Adipocyte (in vitro differentiated cells): ENCODE measurements around the gene LRRC75B.
"Not testable (repeated sequence)": the region's sequence is repeated elsewhere in the genome, so short reads cannot be mapped to it uniquely, and the experiment has no call there.

Experiments used
- DNase-seq: peaks from one replicate; pipeline ENCODE4 v3.0.0-alpha.2; 2015; ENCODE audit warnings: low read depth
- H3K27me3 ChIP-seq: replicated peaks from 2 replicates; pipeline ENCODE4 v1.7.0; 2013; ENCODE audit warnings: mild to moderate bottlenecking, low read length, moderate library complexity; ENCODE audit not compliant: control insufficient read depth, insufficient read depth
- H3K36me3 ChIP-seq: 2 replicates; pipeline ENCODE4 v1.7.0; 2013; ENCODE audit warnings: low read length, mild to moderate bottlenecking, moderate library complexity; ENCODE audit not compliant: control insufficient read depth, insufficient read depth, severe bottlenecking
- H3K4me1 ChIP-seq: 2 replicates; pipeline ENCODE4 v1.7.0; 2013; ENCODE audit warnings: mild to moderate bottlenecking, low read length, moderate library complexity; ENCODE audit not compliant: control insufficient read depth, insufficient read depth
- H3K4me3 ChIP-seq: 2 replicates; pipeline ENCODE4 v1.7.0; 2013; ENCODE audit warnings: mild to moderate bottlenecking, low read length, moderate library complexity
- H3K9ac ChIP-seq: 2 replicates; pipeline ENCODE4 v1.7.0; 2013; ENCODE audit warnings: mild to moderate bottlenecking, low read length, moderate library complexity
- H3K9me3 ChIP-seq: 2 replicates; pipeline ENCODE4 v1.7.0; 2013; ENCODE audit warnings: mild to moderate bottlenecking, low read length, moderate library complexity; ENCODE audit not compliant: control insufficient read depth

Gene LRRC75B

DNA sequence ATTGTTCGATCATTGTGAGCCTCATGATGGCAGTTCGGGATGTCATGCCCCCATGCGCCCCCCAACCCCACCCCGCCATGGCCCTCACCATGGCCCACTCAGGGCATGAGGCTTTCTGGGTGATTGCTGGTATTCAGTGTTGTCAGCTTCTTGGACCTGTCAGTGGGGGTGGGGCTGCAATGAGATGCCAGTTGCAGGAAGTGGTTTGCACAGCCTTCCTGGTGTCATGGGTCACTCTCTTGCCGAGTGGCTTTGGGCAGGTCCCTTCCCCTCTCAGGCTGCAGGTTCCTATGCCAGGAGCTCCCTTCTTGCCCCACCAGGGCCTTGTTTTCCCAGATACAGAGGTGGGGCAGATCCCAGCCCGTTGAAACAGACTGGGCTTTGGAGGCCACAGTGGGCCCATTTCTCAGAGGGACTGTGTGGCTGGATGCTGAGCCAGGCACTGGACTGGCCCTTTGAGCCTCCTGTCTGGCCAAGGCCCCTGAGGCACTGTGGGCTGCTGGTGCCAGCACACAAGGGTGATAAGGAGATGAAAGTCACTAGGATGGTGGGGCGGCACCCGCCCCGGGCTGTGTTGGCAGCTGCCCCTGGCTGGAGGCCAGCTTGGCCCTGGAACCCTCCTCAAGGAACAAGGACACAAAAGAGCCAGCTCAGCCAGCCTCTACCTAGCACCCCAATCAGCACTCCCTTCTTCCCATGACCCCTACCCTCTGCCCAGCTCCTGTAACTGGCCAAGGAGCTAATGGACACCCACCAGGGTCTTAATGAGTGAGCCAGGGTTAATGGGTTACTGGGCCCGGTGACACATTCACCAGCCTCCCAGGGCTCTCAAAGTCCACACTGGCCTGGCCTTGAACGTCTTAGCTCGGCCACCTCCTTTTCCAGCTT, 8.6 kb upstream of the LRRC75B start:
- H3K4me3 ChIP-seq = no peak overlapping the region
- H3K9me3 ChIP-seq = no peaks in the 10 kb centered on the region
- H3K27me3 ChIP-seq = no peaks in the 10 kb centered on the region
- DNase-seq = no peak
- H3K9ac ChIP-seq = no peak overlapping the region
- H3K36me3 ChIP-seq = no peaks in the 10 kb centered on the region
- no peaks in the 10 kb centered on the region for H3K4me1 ChIP-seq

GRCh38 chr22:24599958-24600715, 7.3 kb upstream of the LRRC75B start:
- H3K4me3 ChIP-seq, DNase-seq, H3K36me3 ChIP-seq, H3K9ac ChIP-seq, H3K4me1 ChIP-seq, H3K27me3 ChIP-seq, H3K9me3 ChIP-seq: not testable (repeated sequence)

- DNase-seq = no peak
- Histone ChIP-seq H3K9me3 (no peaks in the 10 kb centered on the region), H3K4me1 (no peaks in the 10 kb centered on the region), H3K9ac (no peak overlapping the region), H3K27me3 (no peaks in the 10 kb centered on the region), H3K36me3 (no peaks in the 10 kb centered on the region), H3K4me3 (no peak overlapping the region)
Measured at GRCh38 chr22:24599514-24599913, 6.6 kb upstream of the LRRC75B start.

DNA sequence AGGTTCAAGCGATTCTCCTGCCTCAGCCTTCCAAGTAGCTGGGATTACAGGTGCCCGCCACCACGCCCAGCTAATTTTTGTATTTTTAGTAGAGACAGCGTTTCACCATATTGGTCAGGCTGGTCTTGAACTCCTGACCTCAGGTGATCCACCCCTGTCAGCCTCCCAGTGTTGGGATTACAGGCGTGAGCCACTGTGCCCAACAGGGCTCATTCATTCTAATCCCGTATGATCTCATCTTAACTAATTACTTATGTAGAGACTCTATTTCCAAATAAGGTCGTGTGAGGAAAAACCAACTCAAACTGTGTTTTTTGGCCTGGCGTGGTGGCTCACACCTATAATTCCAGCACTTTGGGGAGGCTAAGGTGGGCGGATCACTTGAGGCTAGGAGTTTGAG, 4.2 kb upstream of the LRRC75B start:
- not testable (repeated sequence) for H3K9ac ChIP-seq, H3K4me1 ChIP-seq, H3K4me3 ChIP-seq, H3K9me3 ChIP-seq, H3K36me3 ChIP-seq, DNase-seq, H3K27me3 ChIP-seq

GRCh38 chr22:24595863-24596262, 3.0 kb upstream of the LRRC75B start:
- no peaks in the 10 kb centered on the region for H3K27me3 ChIP-seq
- H3K4me3 ChIP-seq = no peak overlapping the region
- no peak for DNase-seq
- H3K9ac ChIP-seq = no peak overlapping the region
- no peaks in the 10 kb centered on the region for H3K9me3 ChIP-seq
- H3K36me3 ChIP-seq = no peaks in the 10 kb centered on the region
- peaks cover 3% of the 10 kb centered on the region for H3K4me1 ChIP-seq

DNA sequence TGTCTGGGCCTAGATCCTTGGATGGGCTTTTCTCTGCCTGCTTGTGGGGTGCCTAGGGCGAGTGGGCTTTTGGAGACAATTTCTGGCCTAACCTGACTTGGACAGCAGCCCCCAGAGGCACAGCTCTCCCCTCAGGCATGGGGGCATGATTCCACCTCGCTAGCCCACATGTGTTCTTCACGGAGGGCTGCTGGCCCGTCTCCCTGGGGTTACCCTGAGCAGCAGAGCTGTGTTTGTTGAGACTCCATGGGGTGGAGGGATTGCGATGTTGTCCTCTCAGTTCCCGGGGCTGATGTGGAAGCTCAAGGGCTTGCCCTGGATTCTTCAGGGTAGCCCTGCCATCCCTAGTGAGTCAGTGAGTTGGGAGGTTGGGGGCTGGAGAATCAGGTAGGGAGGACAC, 2.4 kb upstream of the LRRC75B start:
- Histone ChIP-seq H3K9me3 (no peaks in the 10 kb centered on the region), H3K27me3 (no peaks in the 10 kb centered on the region), H3K36me3 (no peaks in the 10 kb centered on the region), H3K9ac (no peak overlapping the region), H3K4me3 (no peak overlapping the region), H3K4me1 (peaks cover 3% of the 10 kb centered on the region)
- no peak for DNase-seq

DNA sequence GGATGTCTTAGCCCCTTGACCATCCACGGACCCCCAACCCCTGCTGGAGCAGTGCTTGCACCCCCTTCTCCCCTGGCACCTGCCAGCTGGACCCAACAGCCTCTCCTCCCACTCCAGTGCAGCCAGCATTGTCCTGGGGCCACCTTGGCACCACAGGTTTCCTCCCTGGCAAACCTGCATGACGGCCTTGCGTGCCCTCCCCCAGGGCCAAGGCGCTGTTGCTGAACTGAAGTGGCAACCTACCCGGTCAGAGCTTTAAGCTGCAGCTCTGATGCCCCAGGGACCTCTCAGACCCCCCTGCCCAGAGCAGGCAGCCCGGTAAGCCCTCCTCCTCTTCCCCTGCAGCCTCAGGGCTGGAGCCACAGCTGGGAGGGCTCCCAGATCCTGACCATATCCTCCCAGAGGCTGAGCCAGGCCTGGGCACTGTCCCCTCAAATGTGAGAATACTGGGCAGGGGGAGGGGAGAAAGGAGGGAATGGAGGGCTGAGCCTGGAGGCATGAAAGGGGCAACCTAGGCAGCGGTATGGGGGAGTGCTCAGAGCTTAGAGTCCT, 1.8 kb upstream of the LRRC75B start:
- Histone ChIP-seq H3K36me3 (no peaks in the 10 kb centered on the region), H3K4me1 (peaks cover 3% of the 10 kb centered on the region), H3K9ac (no peak overlapping the region), H3K4me3 (no peak overlapping the region), H3K9me3 (no peaks in the 10 kb centered on the region), H3K27me3 (no peaks in the 10 kb centered on the region)
- no peak for DNase-seq

GRCh38 chr22:24593836-24594568, 1.1 kb upstream of the LRRC75B start:
- H3K4me3 ChIP-seq = no peak overlapping the region
- peak overlapping the region; percentile 75 for H3K9ac ChIP-seq
- H3K4me1 ChIP-seq = peaks cover 3% of the 10 kb centered on the region
- H3K9me3 ChIP-seq = no peaks in the 10 kb centered on the region
- H3K27me3 ChIP-seq = no peaks in the 10 kb centered on the region
- DNase-seq = no peak
- no peaks in the 10 kb centered on the region for H3K36me3 ChIP-seq

DNA sequence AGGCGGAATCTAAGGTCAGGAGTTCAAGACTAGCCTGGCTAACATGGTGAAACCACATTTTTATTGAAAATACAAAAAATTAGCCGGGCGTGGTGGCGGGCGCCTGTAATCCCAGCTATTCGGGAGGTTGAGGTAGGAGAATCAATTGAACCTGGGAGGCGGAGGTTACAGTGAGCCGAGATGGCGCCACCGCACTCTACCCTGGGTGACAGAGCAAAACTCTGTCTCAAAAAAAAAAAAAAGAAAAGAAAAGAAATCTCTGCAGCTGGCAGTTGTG, 624 bp upstream of the LRRC75B start:
- not testable (repeated sequence) for DNase-seq, H3K27me3 ChIP-seq, H3K36me3 ChIP-seq, H3K4me1 ChIP-seq, H3K9me3 ChIP-seq
- H3K4me3 ChIP-seq = peak overlapping the region; percentile 80
- peak overlapping the region; percentile 75 for H3K9ac ChIP-seq

DNA sequence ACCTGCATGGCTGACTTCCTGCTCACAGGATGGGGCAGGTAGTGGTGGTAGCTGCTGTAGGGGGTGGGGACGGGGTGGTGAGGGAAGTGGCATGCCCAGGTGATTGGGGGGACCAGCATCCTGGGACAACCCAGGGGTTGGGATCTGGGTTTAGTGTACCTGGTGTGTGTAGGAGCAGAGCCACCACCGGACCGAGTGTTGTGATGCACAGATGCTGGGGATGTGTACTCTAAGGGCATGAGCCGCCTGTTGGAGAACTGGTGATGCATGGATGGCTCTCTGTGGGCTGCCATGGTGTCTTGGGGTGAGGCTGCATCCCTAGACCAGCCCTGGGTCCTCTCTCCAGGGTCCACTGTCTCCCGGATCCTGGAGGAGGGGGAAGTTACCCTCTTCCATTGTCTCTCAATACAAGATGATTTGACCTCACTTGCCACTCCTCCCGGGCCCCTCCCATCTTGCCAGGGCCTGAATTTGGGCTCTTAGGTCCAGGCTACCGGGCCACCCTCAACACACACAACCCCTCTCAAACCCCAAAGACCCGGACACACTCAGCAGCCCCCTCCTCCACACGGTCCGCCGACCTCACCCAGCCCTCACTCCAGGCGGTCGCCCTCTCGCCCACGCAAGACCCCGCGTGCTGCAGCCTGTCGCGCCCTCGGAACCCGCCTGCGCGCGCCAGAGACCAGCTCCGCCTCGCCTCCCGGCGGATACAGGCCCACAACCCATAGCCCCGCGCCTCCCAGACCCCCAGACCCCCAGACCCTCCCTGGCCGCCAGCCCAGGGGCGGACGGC, 619 bp downstream of the LRRC75B start:
- Histone ChIP-seq H3K4me1 (peaks cover 3% of the 10 kb centered on the region), H3K27me3 (no peaks in the 10 kb centered on the region), H3K4me3 (peak overlapping the region; percentile 80), H3K9ac (peak overlapping the region; percentile 75), H3K9me3 (no peaks in the 10 kb centered on the region), H3K36me3 (peaks cover 10% of the 10 kb centered on the region)
- DNase-seq = no peak
